Fibroblast of skin of right biceps (primary cell): ENCODE results near the gene ADPRHL1.
"Not testable (repeated sequence)": the region's sequence is repeated elsewhere in the genome, so short reads cannot be mapped to it uniquely, and the experiment has no call there.

Experiments used
- DNase-seq: peaks from one replicate; pipeline ENCODE4 v3.0.0-alpha.2; 2013

ADPRHL1 gene

GRCh38 chr13:113454936-113455335 lies 1.6 kb upstream of the ADPRHL1 start:
- DNase-seq = no peak

GRCh38 chr13:113452466-113452865 lies 822 bp downstream of the ADPRHL1 start:
- DNase-seq = no peak

- no peak for DNase-seq
These were observed 1.3 kb downstream of the ADPRHL1 start for GRCh38 chr13:113451951-113452421.

- peak; percentile 15 for DNase-seq
These were observed 2.2 kb downstream of the ADPRHL1 start for GRCh38 chr13:113450861-113451620.

GRCh38 chr13:113450348-113450744 lies 2.9 kb downstream of the ADPRHL1 start:
- DNase-seq = not testable (repeated sequence)

GRCh38 chr13:113449693-113450347 lies 3.5 kb downstream of the ADPRHL1 start:
- no peak for DNase-seq

GRCh38 chr13:113448885-113449692 lies 4.2 kb downstream of the ADPRHL1 start:
- no peak for DNase-seq

- DNase-seq = no peak
These were observed 4.8 kb downstream of the ADPRHL1 start for GRCh38 chr13:113448545-113448884.

GRCh38 chr13:113447596-113447995 lies 5.7 kb downstream of the ADPRHL1 start:
- no peak for DNase-seq

- no peak for DNase-seq
These were observed 6.8 kb downstream of the ADPRHL1 start for GRCh38 chr13:113446488-113446854.

- no peak for DNase-seq
These were observed 7.3 kb downstream of the ADPRHL1 start for GRCh38 chr13:113445791-113446487.

GRCh38 chr13:113443991-113444390 lies 9.3 kb downstream of the ADPRHL1 start:
- no peak for DNase-seq

GRCh38 chr13:113442985-113443362 lies 10.3 kb downstream of the ADPRHL1 start:
- DNase-seq = no peak

GRCh38 chr13:113442354-113442984 lies 10.8 kb downstream of the ADPRHL1 start:
- DNase-seq = no peak

GRCh38 chr13:113441661-113442060 lies 11.6 kb downstream of the ADPRHL1 start:
- no peak for DNase-seq

- DNase-seq = no peak
These were observed 15.8 kb downstream of the ADPRHL1 start for GRCh38 chr13:113437408-113438010.

GRCh38 chr13:113436866-113437265 lies 16.4 kb downstream of the ADPRHL1 start:
- DNase-seq = not testable (repeated sequence)

- not testable (repeated sequence) for DNase-seq
These were observed 17.4 kb downstream of the ADPRHL1 start for GRCh38 chr13:113435907-113436306.

- no peak for DNase-seq
These were observed 19.8 kb downstream of the ADPRHL1 start for GRCh38 chr13:113433391-113433916.

- no peak for DNase-seq
These were observed 20.6 kb downstream of the ADPRHL1 start for GRCh38 chr13:113432506-113433270.

- DNase-seq = no peak
These were observed 22.1 kb downstream of the ADPRHL1 start for GRCh38 chr13:113431171-113431570.
